CD14-positive monocyte (primary cell): ENCODE measurements around the gene LDB3. TPM values are rescaled to one million over a fixed set of nuclear protein-coding genes. Genes with fewer than 3 reads are reported as not detected.

Source experiments
- DNase-seq, 3 donors: peaks; one replicate each; pipeline ENCODE4 v3.0.0-alpha.2; 2011 to 2022
- H2AFZ ChIP-seq: 2 replicates; pipeline ENCODE4 v1.6.0; 2012; ENCODE audit warnings: mild to moderate bottlenecking, low read depth, low read length, inconsistent platforms; ENCODE audit not compliant: insufficient read depth, poor library complexity, severe bottlenecking
- H3K27ac ChIP-seq, 2 donors: 1 replicate in 1 of 2; 2 replicates in 1 of 2; pipeline ENCODE4 v1.5.1; 2012 to 2013; ENCODE audit warnings: low read length in 2 of 2, control low read depth in 1 of 2, inconsistent platforms in 1 of 2, low read depth in 1 of 2, mild to moderate bottlenecking in 1 of 2
- H3K27me3 ChIP-seq, 2 donors: one replicate each; pipeline versions ENCODE4 v1.6.0 to v1.6.1; 2011 to 2013; ENCODE audit warnings: low read length in 2 of 2; ENCODE audit not compliant: control insufficient read depth in 2 of 2, insufficient read depth in 2 of 2
- H3K36me3 ChIP-seq, 2 donors: replicated peaks in 1 of 2; 1 replicate in 1 of 2; 2 replicates in 1 of 2; pipeline versions ENCODE4 v1.5.1 to v1.6.1; 2012 to 2013; ENCODE audit warnings: low read length in 2 of 2, control low read depth in 1 of 2, inconsistent platforms in 1 of 2, mild to moderate bottlenecking in 1 of 2; ENCODE audit not compliant: insufficient read depth in 2 of 2, control insufficient read depth in 1 of 2
- H3K4me1 ChIP-seq, 2 donors: 1 replicate in 1 of 2; 2 replicates in 1 of 2; pipeline versions ENCODE4 v1.5.1 to v1.6.1; 2012 to 2013; ENCODE audit warnings: low read length in 2 of 2, control low read depth in 1 of 2, inconsistent platforms in 1 of 2, mild to moderate bottlenecking in 1 of 2, moderate library complexity in 1 of 2; ENCODE audit not compliant: insufficient read depth in 2 of 2, control insufficient read depth in 1 of 2
- H3K4me2 ChIP-seq: replicated peaks from 2 replicates; pipeline ENCODE3; 2012; ENCODE audit warnings: low read length, moderate library complexity, mild to moderate bottlenecking; ENCODE audit not compliant: poor library complexity, severe bottlenecking; ENCODE audit errors: extremely low read depth
- H3K4me3 ChIP-seq, 3 experiments: fragments of 200-600 bp in 1 of 3; sonication (generic) in 1 of 3; replicated peaks in 1 of 3; 1 replicate in 2 of 3; 2 replicates in 1 of 3; pipeline ENCODE4 v1.5.1; 2011 to 2013; ENCODE audit warnings: low read length in 3 of 3, mild to moderate bottlenecking in 3 of 3, control low read depth in 2 of 3, low read depth in 2 of 3, inconsistent platforms in 1 of 3, moderate library complexity in 1 of 3
- H3K79me2 ChIP-seq: 2 replicates; pipeline ENCODE4 v1.6.0; 2012; ENCODE audit warnings: mild to moderate bottlenecking, control low read depth, inconsistent platforms, low read length, moderate library complexity; ENCODE audit not compliant: insufficient read depth
- H3K9ac ChIP-seq: 2 replicates; pipeline ENCODE4 v1.6.0; 2017; ENCODE audit warnings: low read length, mild to moderate bottlenecking; ENCODE audit not compliant: insufficient read depth, poor library complexity, severe bottlenecking
- H3K9me3 ChIP-seq, 2 donors: replicated peaks in 1 of 2; 1 replicate in 1 of 2; 2 replicates in 1 of 2; pipeline versions ENCODE4 v1.5.1 to v1.6.1; 2012 to 2013; ENCODE audit warnings: low read length in 2 of 2, control low read depth in 1 of 2; ENCODE audit not compliant: control insufficient read depth in 1 of 2, insufficient read depth in 1 of 2
- H4K20me1 ChIP-seq: 2 replicates; pipeline ENCODE4 v1.6.0; 2012; ENCODE audit warnings: mild to moderate bottlenecking, low read length, control low read depth, moderate library complexity; ENCODE audit not compliant: insufficient read depth
- H3K27ac Mint-ChIP-seq, 7 donors: one replicate each; pipeline ENCODE4 v1.8.0; 2020; ENCODE audit warnings: mild to moderate bottlenecking in 7 of 7, mixed read lengths in 7 of 7, moderate library complexity in 6 of 7, inconsistent platforms in 2 of 7
- H3K27me3 Mint-ChIP-seq, 3 donors: one replicate each; pipeline ENCODE4 v1.8.0; 2021 to 2022; ENCODE audit warnings: low read depth in 3 of 3, mild to moderate bottlenecking in 3 of 3, mixed read lengths in 3 of 3, moderate library complexity in 3 of 3, inconsistent platforms in 1 of 3
- H3K36me3 Mint-ChIP-seq, 2 donors: one replicate each; pipeline ENCODE4 v1.8.0; 2020; ENCODE audit warnings: mixed read lengths in 2 of 2, inconsistent platforms in 1 of 2, mild to moderate bottlenecking in 1 of 2
- H3K4me1 Mint-ChIP-seq: one replicate; pipeline ENCODE4 v1.8.0; 2020; ENCODE audit warnings: mild to moderate bottlenecking, mixed read lengths
- H3K4me3 Mint-ChIP-seq, 2 donors: one replicate each; pipeline ENCODE4 v1.8.0; 2020; ENCODE audit warnings: mild to moderate bottlenecking in 2 of 2, mixed read lengths in 2 of 2, moderate library complexity in 1 of 2
- H3K9me3 Mint-ChIP-seq, 7 donors: one replicate each; pipeline ENCODE4 v1.8.0; 2020 to 2022; ENCODE audit warnings: mixed read lengths in 7 of 7, mild to moderate bottlenecking in 6 of 7, moderate library complexity in 6 of 7, inconsistent platforms in 2 of 7
- CTCF ChIP-seq: fragments of 200-600 bp; IDR thresholded peaks from one replicate; pipeline ENCODE4 v1.8.0; 2022; ENCODE audit warnings: antibody characterized with exemption, mild to moderate bottlenecking
- WGBS: methylation state at CpG from one replicate; pipeline ENCODE4 v1.1.5; 2013; ENCODE audit warnings: missing lambda C conversion rate; ENCODE audit not compliant: insufficient coverage; 5-methylcytosine and 5-hydroxymethylcytosine counted together
- intact Hi-C, 2 donors: fragments of 100-400 bp; cut with micrococcal nuclease; formaldehyde crosslinking; loops; one replicate each; pipeline versions ENCODE4 v1.15.0 to v1.15.1; 2023
- polyA plus RNA-seq, 3 donors: library from polyadenylated mRNA; depleted of rRNA in 1 of 3; unstranded in 2 of 3; stranded (reverse) in 1 of 3; fragments of 300-500 nt in 2 of 3; fragments of >200 nt in 1 of 3; fragmentation: Illumina TruSeq in 2 of 3; gene quantifications; 1 replicate in 2 of 3; 2 replicates in 1 of 3; pipeline ENCODE4 v1.2.3, GENCODE V29; 2012 to 2021

The LDB3 gene
- polyA plus RNA-seq, 3 donors: not detected

- H2AFZ ChIP-seq: no peak overlapping the region
- peaks cover 3 to 7% of the 10 kb centered on the region in 2 donors for H3K9me3 ChIP-seq
- no peaks in the 10 kb centered on the region for H3K36me3 ChIP-seq
- H3K27ac ChIP-seq: no peak overlapping the region
- Mint-ChIP-seq H3K4me3 (peak overlapping the region in 1 of 2 donors; percentile 39), H3K36me3 (peaks cover 2 to 6% of the 10 kb centered on the region in 2 donors), H3K4me1 (peaks cover 11% of the 10 kb centered on the region), H3K27ac (no peak overlapping the region), H3K9me3 (peaks cover 0 to 14% (median 7%) of the 10 kb centered on the region in 7 donors), H3K27me3 (peaks cover 45 to 60% (median 46%) of the 10 kb centered on the region in 3 donors)
- DNase-seq: no peak
- H3K4me3 ChIP-seq: no peak overlapping the region
- no CpG with 5 or more reads among the region's 2 CpGs for whole genome bisulfite sequencing
- no peak overlapping the region for H3K9ac ChIP-seq
- no peak for TF ChIP-seq CTCF
- intact Hi-C loops: no loop called here
- H3K4me2 ChIP-seq: no peak overlapping the region
- no peaks in the 10 kb centered on the region for H3K79me2 ChIP-seq
- H3K27me3 ChIP-seq: peaks cover 30 to 45% of the 10 kb centered on the region in 2 donors
- H3K4me1 ChIP-seq: peaks cover 13 to 17% of the 10 kb centered on the region in 2 donors
- H4K20me1 ChIP-seq: no peaks in the 10 kb centered on the region
Observed at GRCh38 chr10:86753051-86753450, 84.7 kb downstream of the LDB3 start.

GRCh38 chr10:86753638-86754434 lies 85.5 kb downstream of the LDB3 start:
- DNase-seq: no peak
- Histone ChIP-seq H3K4me3 (no peak overlapping the region), H3K27ac (no peak overlapping the region), H4K20me1 (no peaks in the 10 kb centered on the region), H3K36me3 (no peaks in the 10 kb centered on the region), H3K79me2 (no peaks in the 10 kb centered on the region), H2AFZ (no peak overlapping the region), H3K9ac (no peak overlapping the region), H3K9me3 (peaks cover 3 to 7% of the 10 kb centered on the region in 2 donors), H3K4me2 (no peak overlapping the region), H3K27me3 (peaks cover 38 to 51% of the 10 kb centered on the region in 2 donors), H3K4me1 (peaks cover 13 to 17% of the 10 kb centered on the region in 2 donors)
- H3K9me3 Mint-ChIP-seq: peaks cover 0 to 15% (median 7%) of the 10 kb centered on the region in 7 donors
- no peak for TF ChIP-seq CTCF
- peak overlapping the region in 1 of 7 donors; percentile 24 for H3K27ac Mint-ChIP-seq
- WGBS: 92% methylated on average over 10 of the region's 12 CpGs
- peaks cover 12% of the 10 kb centered on the region for H3K4me1 Mint-ChIP-seq
- peak overlapping the region in 1 of 2 donors; percentile 90 for H3K4me3 Mint-ChIP-seq
- peaks cover 53 to 65% (median 54%) of the 10 kb centered on the region in 3 donors for H3K27me3 Mint-ChIP-seq
- intact Hi-C loops: no loop called here
- H3K36me3 Mint-ChIP-seq: peaks cover 2 to 6% of the 10 kb centered on the region in 2 donors
